ENCODE results near the gene LRCH1.

LRCH1 gene

GRCh38 chr13:46613409-46614049, 60.6 kb downstream of the LRCH1 start:
- no peak for DNase-seq (ENCODE audit: extremely low read depth in 1 of 2, low read depth in 1 of 2)

GRCh38 chr13:46614582-46614981, 61.6 kb downstream of the LRCH1 start:
- DNase-seq (ENCODE audit: extremely low read depth in 1 of 2, low read depth in 1 of 2) = no peak

GRCh38 chr13:46615888-46616531, 63.0 kb downstream of the LRCH1 start:
- no peak for DNase-seq (ENCODE audit: extremely low read depth in 1 of 2, low read depth in 1 of 2)

- no peak for DNase-seq (ENCODE audit: extremely low read depth in 1 of 2, low read depth in 1 of 2)
Observed at GRCh38 chr13:46617229-46617721, 64.3 kb downstream of the LRCH1 start.

- DNase-seq (ENCODE audit: extremely low read depth in 1 of 2, low read depth in 1 of 2) = no peak
Observed at GRCh38 chr13:46617885-46618284, 64.9 kb downstream of the LRCH1 start.

GRCh38 chr13:46618694-46619254, 65.8 kb downstream of the LRCH1 start:
- no peak for DNase-seq (ENCODE audit: extremely low read depth in 1 of 2, low read depth in 1 of 2)

GRCh38 chr13:46620029-46620428, 67.1 kb downstream of the LRCH1 start:
- DNase-seq (ENCODE audit: extremely low read depth in 1 of 2, low read depth in 1 of 2) = no peak

- DNase-seq (ENCODE audit: extremely low read depth in 1 of 2, low read depth in 1 of 2) = no peak
Observed at GRCh38 chr13:46620471-46620870, 67.5 kb downstream of the LRCH1 start.

GRCh38 chr13:46621133-46621532, 68.2 kb downstream of the LRCH1 start:
- no peak for DNase-seq (ENCODE audit: extremely low read depth in 1 of 2, low read depth in 1 of 2)

- no peak for DNase-seq (ENCODE audit: extremely low read depth in 1 of 2, low read depth in 1 of 2)
Observed at GRCh38 chr13:46621792-46622629, 69.0 kb downstream of the LRCH1 start.

- no peak for DNase-seq (ENCODE audit: extremely low read depth in 1 of 2, low read depth in 1 of 2)
Observed at GRCh38 chr13:46622630-46623256, 69.8 kb downstream of the LRCH1 start.

GRCh38 chr13:46624353-46624752, 71.4 kb downstream of the LRCH1 start:
- no peak for DNase-seq (ENCODE audit: extremely low read depth in 1 of 2, low read depth in 1 of 2)

GRCh38 chr13:46624821-46625220, 71.9 kb downstream of the LRCH1 start:
- DNase-seq (ENCODE audit: extremely low read depth in 1 of 2, low read depth in 1 of 2) = no peak

- DNase-seq (ENCODE audit: extremely low read depth in 1 of 2, low read depth in 1 of 2) = no peak
Observed at GRCh38 chr13:46627462-46627861, 74.5 kb downstream of the LRCH1 start.

GRCh38 chr13:46628622-46629365, 75.8 kb downstream of the LRCH1 start:
- DNase-seq (ENCODE audit: extremely low read depth in 1 of 2, low read depth in 1 of 2) = no peak

- DNase-seq (ENCODE audit: extremely low read depth in 1 of 2, low read depth in 1 of 2) = no peak
Observed at GRCh38 chr13:46629811-46630413, 76.9 kb downstream of the LRCH1 start.

- DNase-seq (ENCODE audit: extremely low read depth in 1 of 2, low read depth in 1 of 2) = no peak
Observed at GRCh38 chr13:46630431-46631178, 77.6 kb downstream of the LRCH1 start.

- DNase-seq (ENCODE audit: extremely low read depth in 1 of 2, low read depth in 1 of 2) = no peak
Observed at GRCh38 chr13:46631179-46631542, 78.2 kb downstream of the LRCH1 start.

- no peak for DNase-seq (ENCODE audit: extremely low read depth in 1 of 2, low read depth in 1 of 2)
Observed at GRCh38 chr13:46632176-46632575, 79.2 kb downstream of the LRCH1 start.

All from activated CD8-positive, alpha-beta memory T cell treated with anti-CD3 and anti-CD28 coated beads for 1 hour (primary cell).